Measurements from ENCODE around the gene SLC51A.

DNA sequence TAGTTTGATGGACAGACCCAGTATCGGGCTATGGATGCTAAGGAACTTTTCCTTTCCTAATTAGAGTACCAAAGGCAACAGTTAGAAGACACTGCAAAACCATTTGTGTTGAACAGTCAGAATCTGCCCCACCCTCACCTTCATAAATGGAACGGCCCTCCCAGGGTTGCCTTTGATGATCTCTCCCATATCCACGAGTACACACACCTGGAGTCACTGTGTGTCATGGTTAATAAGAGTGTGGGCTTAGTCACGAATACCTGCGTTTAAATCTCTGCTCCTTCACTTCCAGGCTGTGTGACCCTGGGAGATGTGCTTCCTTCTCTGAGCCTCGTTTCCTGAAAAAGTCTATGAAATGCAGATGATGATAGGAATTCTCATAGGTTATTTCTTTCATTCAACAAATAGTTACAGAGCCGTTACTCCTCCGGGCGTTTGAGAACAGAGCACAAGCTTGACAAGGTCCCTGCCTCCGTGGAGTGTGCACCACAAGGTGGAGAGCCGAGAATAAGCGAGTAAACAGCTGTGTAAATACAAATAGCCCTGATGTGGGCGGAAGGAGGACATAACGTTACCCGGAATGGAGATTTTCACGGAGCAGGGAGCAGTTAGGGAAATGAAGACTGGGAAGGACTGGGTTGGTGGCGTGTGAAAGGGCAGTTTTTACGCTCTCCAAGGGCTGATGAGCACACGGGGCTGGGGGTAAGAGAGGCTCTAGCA, 6.7 kb downstream of the SLC51A start:
- TF ChIP-seq KDM4B (CRISPR knock-in tag; IDR thresholded peaks at IDR 0.05) (no peak), MLLT10 (CRISPR knock-in tag; IDR thresholded peaks at IDR 0.05) (no peak), TCF12 (IDR thresholded peaks at IDR 0.05) (no peak), TCF12 (CRISPR knock-in tag; IDR thresholded peaks at IDR 0.05) (no peak)
